ENCODE data around the gene CDC25B.

CDC25B gene

GRCh38 chr20:3755814-3756480, 40.2 kb upstream of the CDC25B start:
- H3K4me3 ChIP-seq (replicated peaks; ENCODE audit: low read depth, low read length): no peak overlapping the region
- no peak for TF ChIP-seq CTCF (IDR thresholded peaks at IDR 0.05; ENCODE audit: low read depth, low read length, missing control alignments)
- DNase-seq (ENCODE audit: extremely low read depth, low read depth): no peak

- DNase-seq (ENCODE audit: extremely low read depth, low read depth): no peak
- no peak for TF ChIP-seq CTCF (IDR thresholded peaks at IDR 0.05; ENCODE audit: low read depth, low read length, missing control alignments)
- H3K4me3 ChIP-seq (replicated peaks; ENCODE audit: low read depth, low read length): no peak overlapping the region
These were observed 38.8 kb upstream of the CDC25B start for GRCh38 chr20:3757268-3757667.

GRCh38 chr20:3758566-3758965, 37.5 kb upstream of the CDC25B start:
- no peak for DNase-seq (ENCODE audit: extremely low read depth, low read depth)
- no peak for TF ChIP-seq CTCF (IDR thresholded peaks at IDR 0.05; ENCODE audit: low read depth, low read length, missing control alignments)
- H3K4me3 ChIP-seq (replicated peaks; ENCODE audit: low read depth, low read length): no peak overlapping the region

GRCh38 chr20:3759316-3759823, 36.7 kb upstream of the CDC25B start:
- no peak for TF ChIP-seq CTCF (IDR thresholded peaks at IDR 0.05; ENCODE audit: low read depth, low read length, missing control alignments)
- no peak overlapping the region for H3K4me3 ChIP-seq (replicated peaks; ENCODE audit: low read depth, low read length)
- DNase-seq (ENCODE audit: extremely low read depth, low read depth): no peak

- no peak for DNase-seq (ENCODE audit: extremely low read depth, low read depth)
- TF ChIP-seq CTCF (IDR thresholded peaks at IDR 0.05; ENCODE audit: low read depth, low read length, missing control alignments): no peak
- no peak overlapping the region for H3K4me3 ChIP-seq (replicated peaks; ENCODE audit: low read depth, low read length)
These were observed 36.2 kb upstream of the CDC25B start for GRCh38 chr20:3759884-3760283.

- H3K4me3 ChIP-seq (replicated peaks; ENCODE audit: low read depth, low read length): no peak overlapping the region
- no peak for DNase-seq (ENCODE audit: extremely low read depth, low read depth)
- TF ChIP-seq CTCF (IDR thresholded peaks at IDR 0.05; ENCODE audit: low read depth, low read length, missing control alignments): no peak
These were observed 35.3 kb upstream of the CDC25B start for GRCh38 chr20:3760655-3761348.
